ENCODE data around the gene PAOX.
"Not testable (repeated sequence)": the region's sequence is repeated elsewhere in the genome, so short reads cannot be mapped to it uniquely, and the experiment has no call there.

DNA sequence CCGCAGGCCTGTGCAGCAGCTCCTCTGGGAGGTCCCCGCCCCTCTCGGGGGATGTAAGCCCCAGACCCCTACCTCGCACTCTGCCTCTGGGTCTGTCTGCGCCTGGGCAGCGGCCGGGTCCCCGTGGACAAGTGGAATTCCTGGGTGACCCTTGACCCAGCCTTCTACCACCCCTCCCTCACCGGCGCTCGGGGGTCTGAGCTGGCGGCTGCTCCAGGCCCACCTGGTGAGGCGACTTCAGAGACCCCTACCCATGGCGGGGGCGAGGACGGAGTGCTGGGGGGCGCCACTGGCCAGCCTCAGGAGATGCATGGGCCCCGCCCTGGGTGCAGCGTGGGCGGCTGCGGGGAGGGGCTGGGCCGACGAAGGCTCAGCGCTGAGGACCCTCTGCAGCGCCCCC lies 53.7 kb downstream of the PAOX start:
- not testable (repeated sequence) for TF ChIP-seq EZH2 (IDR thresholded peaks at IDR 0.05; ENCODE audit: borderline replicate concordance, insufficient read depth, low read depth, low read length, poor library complexity, severe bottlenecking)
- TF ChIP-seq, protein P1, sequence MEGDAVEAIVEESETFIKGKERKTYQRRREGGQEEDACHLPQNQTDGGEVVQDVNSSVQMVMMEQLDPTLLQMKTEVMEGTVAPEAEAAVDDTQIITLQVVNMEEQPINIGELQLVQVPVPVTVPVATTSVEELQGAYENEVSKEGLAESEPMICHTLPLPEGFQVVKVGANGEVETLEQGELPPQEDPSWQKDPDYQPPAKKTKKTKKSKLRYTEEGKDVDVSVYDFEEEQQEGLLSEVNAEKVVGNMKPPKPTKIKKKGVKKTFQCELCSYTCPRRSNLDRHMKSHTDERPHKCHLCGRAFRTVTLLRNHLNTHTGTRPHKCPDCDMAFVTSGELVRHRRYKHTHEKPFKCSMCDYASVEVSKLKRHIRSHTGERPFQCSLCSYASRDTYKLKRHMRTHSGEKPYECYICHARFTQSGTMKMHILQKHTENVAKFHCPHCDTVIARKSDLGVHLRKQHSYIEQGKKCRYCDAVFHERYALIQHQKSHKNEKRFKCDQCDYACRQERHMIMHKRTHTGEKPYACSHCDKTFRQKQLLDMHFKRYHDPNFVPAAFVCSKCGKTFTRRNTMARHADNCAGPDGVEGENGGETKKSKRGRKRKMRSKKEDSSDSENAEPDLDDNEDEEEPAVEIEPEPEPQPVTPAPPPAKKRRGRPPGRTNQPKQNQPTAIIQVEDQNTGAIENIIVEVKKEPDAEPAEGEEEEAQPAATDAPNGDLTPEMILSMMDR (IDR thresholded peaks at IDR 0.05), result not testable (repeated sequence)
